GM21526 (cell line): ENCODE measurements around the gene TTLL4.

Source experiments
- ATAC-seq: cut with Tn5 transposase; IDR thresholded peaks from one replicate; pipeline ENCODE4 v1.9.1; 2021; ENCODE audit warnings: moderate library complexity; ENCODE audit not compliant: unreplicated experiment, low FRiP score

Gene TTLL4

GRCh38 chr2:218780046-218780445 is 69.4 kb downstream of the TTLL4 start:
- ATAC-seq, result no peak

- ATAC-seq, result no peak
Measured at GRCh38 chr2:218780851-218781690, 70.4 kb downstream of the TTLL4 start.

- no peak for ATAC-seq
Measured at GRCh38 chr2:218781691-218782527, 71.3 kb downstream of the TTLL4 start, which contains the start of gene CYP27A1. Gene CYP27A1, plus strand, starts transcription at chr2:218782147. Its CDS starts 36 bp downstream, at chr2:218782183.

GRCh38 chr2:218782528-218782844 is 71.9 kb downstream of the TTLL4 start:
- no peak for ATAC-seq

- ATAC-seq, result no peak
Measured at GRCh38 chr2:218783688-218784087, 73.1 kb downstream of the TTLL4 start.

- no peak for ATAC-seq
Measured at GRCh38 chr2:218785103-218785502, 74.5 kb downstream of the TTLL4 start.

- no peak for ATAC-seq
Measured at GRCh38 chr2:218786133-218786532, 75.5 kb downstream of the TTLL4 start.

- no peak for ATAC-seq
Measured at GRCh38 chr2:218788529-218789255, 78.1 kb downstream of the TTLL4 start.

- ATAC-seq, result no peak
Measured at GRCh38 chr2:218792433-218792832, 81.8 kb downstream of the TTLL4 start.

- ATAC-seq, result no peak
Measured at GRCh38 chr2:218796691-218797090, 86.1 kb downstream of the TTLL4 start.

- ATAC-seq, result no peak
Measured at GRCh38 chr2:218798767-218799504, 88.3 kb downstream of the TTLL4 start.

- ATAC-seq, result no peak
Measured at GRCh38 chr2:218799990-218800389, 89.4 kb downstream of the TTLL4 start.

- ATAC-seq, result no peak
Measured at GRCh38 chr2:218802386-218802994, 91.9 kb downstream of the TTLL4 start.

- ATAC-seq, result no peak
Measured at GRCh38 chr2:218804817-218805216, 94.2 kb downstream of the TTLL4 start.
